ENCODE data around the gene ATP2C2. TPM values are rescaled to one million over a fixed set of nuclear protein-coding genes. Genes with fewer than 3 reads are reported as not detected.

ATP2C2 gene
- total and polyA plus RNA-seq, 7 experiments from 2014 or later: 0.20 TPM; not detected in 6

- Histone ChIP-seq H3K27me3 (ENCODE audit: control insufficient read depth in 2 of 2, insufficient read depth in 2 of 2, low read length in 2 of 2) (no peaks in the 10 kb centered on the region), H3K4me1 (ENCODE audit: control insufficient read depth in 2 of 2, insufficient read depth in 2 of 2, low read length in 2 of 2) (peaks cover 23 to 49% of the 10 kb centered on the region in 2 donors), H3K36me3 (ENCODE audit: control insufficient read depth in 2 of 3, insufficient read depth in 3 of 3, low read length in 3 of 3) (no peaks in the 10 kb centered on the region), H3K4me3 (ENCODE audit: low read length) (peak within 1 kb of the TSS; percentile 97), H3K9me3 (ENCODE audit: control insufficient read depth in 2 of 3, low read length in 3 of 3) (no peaks in the 10 kb centered on the region), H3K27ac (ENCODE audit: low read depth, low read length) (peak within 1 kb of the TSS; percentile 80)
- POLR2A ChIA-PET: interaction anchor here (0.7 to 5.5 kb wide), 13 partner anchors 10 to 228 kb away, joined by 3 to 38 read pairs (median 4); partner anchors contain the start of genes COTL1 and KLHL36
- H3K4me1 Mint-ChIP-seq: peaks cover 31 to 59% (median 55%) of the 10 kb centered on the region in 7 donors
- intact Hi-C loops (cut with micrococcal nuclease): loop anchor here (1.0 to 10.0 kb wide), 9 partner anchors 11 to 697 kb away; partner anchors contain the start of genes TAF1C (in 2 of the 2), CRISPLD2 (in 1 of the 2), HSBP1 (in 1 of the 2) and KIAA0513 (in 1 of the 2)
- ATAC-seq (peak; percentile 99), DNase-seq (peak; percentile 93 to 99 (median 96))
- peak within 1 kb of the TSS; percentile 79 to 94 (median 89) for H3K4me3 Mint-ChIP-seq
- no peaks in the 10 kb centered on the region for H3K9me3 Mint-ChIP-seq
- no peaks in the 10 kb centered on the region for H3K27me3 Mint-ChIP-seq
- CTCF ChIA-PET: interaction anchor here (0.7 to 11.4 kb wide), 5 partner anchors 10 to 224 kb away, joined by 3 to 129 read pairs (median 3); no protein-coding TSS in a partner anchor
- H3K27ac Mint-ChIP-seq: peak within 1 kb of the TSS; percentile 52 to 88 (median 81)
- H3K36me3 Mint-ChIP-seq: peaks cover 0 to 10% (median 0%) of the 10 kb centered on the region in 5 donors
Observed at GRCh38 chr16:84504420-84505248, 136.3 kb downstream of the ATP2C2 start, which contains the start of gene MEAK7. TSS of gene MEAK7 (minus strand) at chr16:84504659. CDS start at chr16:84498086, 6,573 bp downstream.

DNA sequence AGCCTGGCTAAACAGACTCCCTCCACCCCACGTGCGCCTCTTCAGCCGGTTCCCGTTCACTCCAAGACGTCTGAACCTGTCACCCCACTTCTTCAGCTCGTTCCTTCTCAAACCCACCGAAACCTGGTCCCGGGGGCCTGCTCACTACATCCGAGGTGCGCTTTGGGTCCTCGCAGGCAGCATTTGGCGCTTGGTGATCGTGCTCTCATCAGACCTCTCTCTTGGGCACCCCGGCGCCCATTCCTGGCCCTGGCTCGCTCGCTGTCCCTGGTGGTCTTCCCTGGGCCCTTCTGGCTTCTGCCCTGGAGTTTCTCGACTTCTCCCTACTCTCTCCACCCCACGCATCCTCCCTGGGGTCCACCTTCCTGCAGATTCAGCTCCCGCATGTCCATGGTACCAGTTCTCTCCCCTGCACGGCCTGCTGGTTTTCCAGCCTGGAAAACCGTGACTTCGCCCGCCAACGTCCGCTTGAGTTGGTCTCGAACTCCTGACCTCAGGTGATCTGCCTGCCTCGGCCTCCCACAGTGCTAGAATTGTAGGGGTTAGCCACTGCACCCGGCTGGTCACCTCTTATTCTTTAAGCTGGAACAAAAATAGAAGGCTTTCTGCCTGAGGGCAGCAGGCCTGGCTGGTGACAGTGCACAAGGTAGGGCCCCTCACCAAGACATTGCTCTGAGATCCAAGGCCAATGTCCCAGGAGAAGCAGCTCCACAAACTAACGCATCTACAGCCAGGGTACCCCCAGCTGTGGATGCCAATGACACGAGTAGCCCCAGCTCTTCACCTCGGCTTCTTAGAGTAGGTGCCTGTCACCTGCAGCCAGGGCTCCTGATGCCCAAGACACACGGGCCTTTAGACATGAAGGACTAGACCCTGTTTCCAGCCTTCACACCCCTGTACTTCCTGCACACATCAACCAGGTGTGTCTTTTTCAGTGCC lies 137.2 kb downstream of the ATP2C2 start:
- DNase-seq (no peak), ATAC-seq (no peak)
- peaks cover 23 to 49% of the 10 kb centered on the region in 2 donors for H3K4me1 ChIP-seq (ENCODE audit: control insufficient read depth in 2 of 2, insufficient read depth in 2 of 2, low read length in 2 of 2)
- Mint-ChIP-seq H3K9me3 (no peaks in the 10 kb centered on the region), H3K27me3 (no peaks in the 10 kb centered on the region), H3K36me3 (peaks cover 0 to 10% (median 0%) of the 10 kb centered on the region in 5 donors), H3K27ac (peak overlapping the region; percentile 59 to 88 (median 81)), H3K4me1 (peaks cover 32 to 61% (median 55%) of the 10 kb centered on the region in 7 donors), H3K4me3 (peak overlapping the region; percentile 79 to 94 (median 89))
- peak overlapping the region; percentile 80 for H3K27ac ChIP-seq (ENCODE audit: low read depth, low read length)
- H3K27me3 ChIP-seq (ENCODE audit: control insufficient read depth in 2 of 2, insufficient read depth in 2 of 2, low read length in 2 of 2): no peaks in the 10 kb centered on the region
- POLR2A ChIA-PET: interaction anchor here (0.7 to 5.5 kb wide), 18 partner anchors 9 to 227 kb away, joined by 3 to 38 read pairs (median 4); partner anchors contain the start of genes COTL1 and KLHL36
- intact Hi-C loops (cut with micrococcal nuclease): loop anchor here (1.0 to 10.0 kb wide), 12 partner anchors 10 to 698 kb away; partner anchors contain the start of genes TAF1C (in 2 of the 2), CRISPLD2 (in 1 of the 2), HSBP1 (in 1 of the 2) and KIAA0513 (in 1 of the 2)
- CTCF ChIA-PET: interaction anchor here (0.7 to 11.4 kb wide), 15 partner anchors 9 to 229 kb away, joined by 3 to 129 read pairs (median 4); no protein-coding TSS in a partner anchor
- H3K4me3 ChIP-seq (ENCODE audit: low read length): peak overlapping the region; percentile 97
- no peaks in the 10 kb centered on the region for H3K36me3 ChIP-seq (ENCODE audit: control insufficient read depth in 2 of 3, insufficient read depth in 3 of 3, low read length in 3 of 3)
- no peaks in the 10 kb centered on the region for H3K9me3 ChIP-seq (ENCODE audit: control insufficient read depth in 2 of 3, low read length in 3 of 3)

DNA sequence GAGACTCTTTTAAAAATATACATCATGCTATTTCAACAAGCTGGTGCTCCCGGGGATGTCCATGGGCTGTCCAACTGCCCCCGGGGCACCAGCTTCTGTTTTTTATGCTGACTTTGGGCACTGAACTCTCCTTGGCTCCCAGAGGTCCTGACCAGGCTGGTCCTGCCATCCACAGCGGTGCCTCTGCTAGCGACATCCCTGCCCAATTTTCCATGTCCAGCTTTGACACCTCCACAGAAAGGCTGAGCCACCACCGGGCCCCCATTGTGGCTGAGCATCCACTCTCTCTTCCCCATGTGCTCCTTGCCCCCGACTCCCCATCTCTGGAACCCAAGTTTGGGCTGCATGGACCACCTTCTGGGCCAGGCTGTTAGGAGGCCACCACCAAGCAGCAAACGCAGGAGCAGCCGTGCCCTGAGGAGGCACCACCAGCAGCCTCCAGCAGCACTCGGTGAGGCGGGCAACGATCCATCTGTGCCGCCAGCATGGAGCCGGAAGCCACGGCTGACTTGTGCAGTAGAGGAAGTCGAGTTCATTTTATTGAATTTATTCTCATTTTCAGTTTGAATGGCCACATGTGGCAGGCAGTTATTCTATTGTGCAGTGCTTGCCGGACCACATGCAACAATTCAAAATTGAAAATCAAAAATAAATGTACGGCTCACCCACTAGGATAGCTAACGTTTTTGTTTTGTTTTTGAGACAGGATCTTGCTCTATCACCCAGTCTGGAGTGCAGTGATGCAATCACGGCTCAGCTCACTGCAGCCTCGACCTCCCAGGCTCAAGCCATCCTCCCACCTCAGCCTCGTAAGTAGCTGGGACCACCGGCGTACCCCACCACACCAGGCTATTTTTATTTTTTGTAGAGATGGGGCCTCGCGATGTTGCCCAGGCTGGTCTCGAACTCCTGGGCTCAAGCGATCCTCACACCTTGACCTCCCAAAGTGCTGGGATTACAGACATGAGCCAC lies 139.0 kb downstream of the ATP2C2 start:
- Histone ChIP-seq H3K36me3 (ENCODE audit: control insufficient read depth in 2 of 3, insufficient read depth in 3 of 3, low read length in 3 of 3) (no peaks in the 10 kb centered on the region), H3K4me1 (ENCODE audit: control insufficient read depth in 2 of 2, insufficient read depth in 2 of 2, low read length in 2 of 2) (peaks cover 31 to 64% of the 10 kb centered on the region in 2 donors), H3K27ac (ENCODE audit: low read depth, low read length) (no peak overlapping the region), H3K4me3 (ENCODE audit: low read length) (no peak overlapping the region), H3K9me3 (ENCODE audit: control insufficient read depth in 2 of 3, low read length in 3 of 3) (no peaks in the 10 kb centered on the region), H3K27me3 (ENCODE audit: control insufficient read depth in 2 of 2, insufficient read depth in 2 of 2, low read length in 2 of 2) (no peaks in the 10 kb centered on the region)
- ChIA-PET POLR2A (interaction anchor here (0.6 to 5.5 kb wide), 12 partner anchors 9 to 545 kb away, joined by 3 to 38 read pairs (median 4); partner anchors contain the start of gene COTL1), CTCF (interaction anchor here (0.6 to 11.4 kb wide), 16 partner anchors 13 to 232 kb away, joined by 3 to 129 read pairs (median 6); no protein-coding TSS in a partner anchor)
- DNase-seq (peak in 1 of 9 donors; percentile 24), ATAC-seq (no peak)
- peaks cover 41 to 74% (median 70%) of the 10 kb centered on the region in 7 donors for H3K4me1 Mint-ChIP-seq
- H3K4me3 Mint-ChIP-seq: peak overlapping the region in 9 of 10 donors; percentile 56 to 88 (median 69)
- intact Hi-C loops (cut with micrococcal nuclease): loop anchor here (2.0 to 10.0 kb wide), 7 partner anchors 310 to 700 kb away; partner anchors contain the start of genes TAF1C (in 2 of the 2), CRISPLD2 (in 1 of the 2), HSBP1 (in 1 of the 2) and KIAA0513 (in 1 of the 2)
- peak overlapping the region in 7 of 9 donors; percentile 5 to 87 (median 64) for H3K27ac Mint-ChIP-seq
- peaks cover 0 to 12% (median 0%) of the 10 kb centered on the region in 5 donors for H3K36me3 Mint-ChIP-seq
- peaks cover 0 to 1% (median 0%) of the 10 kb centered on the region in 11 donors for H3K9me3 Mint-ChIP-seq
- H3K27me3 Mint-ChIP-seq: no peaks in the 10 kb centered on the region

- Mint-ChIP-seq H3K4me1 (peaks cover 43 to 80% (median 74%) of the 10 kb centered on the region in 7 donors), H3K27ac (peak overlapping the region; percentile 0 to 90 (median 74)), H3K9me3 (peaks cover 0 to 1% (median 0%) of the 10 kb centered on the region in 11 donors), H3K27me3 (no peaks in the 10 kb centered on the region), H3K4me3 (peak overlapping the region; percentile 27 to 72 (median 64)), H3K36me3 (peaks cover 0 to 13% (median 0%) of the 10 kb centered on the region in 5 donors)
- Histone ChIP-seq H3K4me3 (ENCODE audit: low read length) (no peak overlapping the region), H3K36me3 (ENCODE audit: control insufficient read depth in 2 of 3, insufficient read depth in 3 of 3, low read length in 3 of 3) (no peaks in the 10 kb centered on the region), H3K9me3 (ENCODE audit: control insufficient read depth in 2 of 3, low read length in 3 of 3) (no peaks in the 10 kb centered on the region), H3K27me3 (ENCODE audit: control insufficient read depth in 2 of 2, insufficient read depth in 2 of 2, low read length in 2 of 2) (no peaks in the 10 kb centered on the region), H3K27ac (ENCODE audit: low read depth, low read length) (peak overlapping the region; percentile 6), H3K4me1 (ENCODE audit: control insufficient read depth in 2 of 2, insufficient read depth in 2 of 2, low read length in 2 of 2) (peaks cover 41 to 75% of the 10 kb centered on the region in 2 donors)
- DNase-seq: peak in 7 of 9 donors; percentile 46 to 61 (median 53)
- intact Hi-C loops (cut with micrococcal nuclease): loop anchor here (5.0 to 10.0 kb wide), 6 partner anchors 309 to 701 kb away; partner anchors contain the start of genes TAF1C (in 2 of the 2), CRISPLD2 (in 1 of the 2), HSBP1 (in 1 of the 2) and KIAA0513 (in 1 of the 2)
- POLR2A ChIA-PET: interaction anchor here (1.0 to 5.5 kb wide), 6 partner anchors 9 to 119 kb away, joined by 3 to 38 read pairs (median 8); partner anchors contain the start of gene COTL1
- CTCF ChIA-PET: interaction anchor here (0.6 to 11.4 kb wide), 10 partner anchors 41 to 231 kb away, joined by 3 to 129 read pairs (median 4); no protein-coding TSS in a partner anchor
- peak; percentile 10 for ATAC-seq
Observed at GRCh38 chr16:84508502-84508901, 140.2 kb downstream of the ATP2C2 start.

All from naive thymus-derived CD4-positive, alpha-beta T cell (primary cell).